Measurements from ENCODE around the gene LY9. TPM values are rescaled to one million over a fixed set of nuclear protein-coding genes. Genes with fewer than 3 reads are reported as not detected.

Gene LY9
- total RNA-seq, 1 experiment from 2014 or later, result 6.9 TPM

- no peak overlapping the region for H2AFZ ChIP-seq
- no peak overlapping the region for H3K27ac ChIP-seq
- ChIA-PET CTCF (interaction anchor here (0.5 to 1.9 kb wide), 4 partner anchors 10 to 115 kb away, joined by 3 to 5 read pairs (median 4); no protein-coding TSS in a partner anchor), POLR2A (ENCODE audit: unreplicated experiment) (no interaction called here)
- H3K27me3 ChIP-seq (ENCODE audit: insufficient read depth, low read depth), result no peaks in the 10 kb centered on the region
- peaks cover 4% of the 10 kb centered on the region; the same call in 1 of the 2 replicates for H3K4me1 ChIP-seq (replicated peaks; ENCODE audit: insufficient read depth)
- DNase-seq, result no peak
- no TSS peak for BruUV-seq (replicated peaks)
- no peaks in the 10 kb centered on the region for H3K9me3 ChIP-seq (ENCODE audit: insufficient read depth, low read depth)
- H3K4me2 ChIP-seq, result no peak overlapping the region
- TF ChIP-seq EZH2 (IDR thresholded peaks at IDR 0.05; ENCODE audit: low read depth) (no peak), CTCF (conservative IDR thresholded peaks at IDR 0.05) (no peak)
- intact Hi-C loops (cut with micrococcal nuclease; ENCODE audit: unreplicated experiment), result loop anchor here (5.0 kb wide), 1 partner anchor 154 kb away; no protein-coding TSS in a partner anchor
- H3K9me2 ChIP-seq (ENCODE audit: insufficient read depth), result no peaks in the 10 kb centered on the region
- no peak overlapping the region for H3K4me3 ChIP-seq
- no peaks in the 10 kb centered on the region for H3K36me3 ChIP-seq (ENCODE audit: low read depth)
- H3F3A ChIP-seq (ENCODE audit: insufficient read depth, low read depth), result peaks cover 4% of the 10 kb centered on the region; the same call in 1 of the 2 replicates
- H3K79me2 ChIP-seq (ENCODE audit: low read depth), result no peaks in the 10 kb centered on the region
- H4K20me1 ChIP-seq (ENCODE audit: insufficient read depth), result no peaks in the 10 kb centered on the region
Measured at GRCh38 chr1:160836561-160836960, 40.6 kb downstream of the LY9 start.

DNA sequence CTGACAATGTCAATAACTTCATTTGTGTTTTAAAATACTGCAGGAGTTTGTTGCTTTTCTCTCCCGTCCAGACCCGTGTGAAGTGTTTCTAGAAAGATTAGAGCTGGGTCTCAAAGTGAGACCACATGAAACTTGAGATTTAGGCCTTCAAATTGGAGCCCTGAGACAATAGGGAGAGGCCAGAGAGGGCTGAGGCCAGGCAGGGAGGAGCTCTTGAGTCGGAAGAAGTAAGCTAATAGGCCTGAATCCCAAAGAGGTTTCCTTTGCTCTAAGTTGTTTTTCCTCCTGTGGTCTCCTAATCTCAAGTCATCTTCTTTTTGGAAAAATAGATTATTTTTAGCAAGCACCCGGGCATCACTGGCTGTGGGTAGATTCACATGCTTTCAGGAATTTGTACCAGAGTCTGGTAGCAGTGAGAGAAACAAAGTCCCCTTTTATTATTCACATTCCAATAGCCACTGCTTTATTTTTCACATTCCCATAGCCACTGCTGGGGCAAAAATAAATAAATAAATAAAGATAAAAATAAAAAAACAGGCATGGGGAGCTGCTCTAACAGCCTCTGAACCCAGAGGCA lies 41.1 kb downstream of the LY9 start:
- no peaks in the 10 kb centered on the region for H3K79me2 ChIP-seq (ENCODE audit: low read depth)
- H3K36me3 ChIP-seq (ENCODE audit: low read depth), result no peaks in the 10 kb centered on the region
- H3K4me1 ChIP-seq (replicated peaks; ENCODE audit: insufficient read depth), result peaks cover 4% of the 10 kb centered on the region; the same call in 1 of the 2 replicates
- DNase-seq, result no peak
- no peaks in the 10 kb centered on the region for H3K27me3 ChIP-seq (ENCODE audit: insufficient read depth, low read depth)
- no peak for TF ChIP-seq EZH2 (IDR thresholded peaks at IDR 0.05; ENCODE audit: low read depth)
- TF ChIP-seq CTCF (conservative IDR thresholded peaks at IDR 0.05), result no peak
- H3K9me2 ChIP-seq (ENCODE audit: insufficient read depth), result no peaks in the 10 kb centered on the region
- H2AFZ ChIP-seq, result no peak overlapping the region
- intact Hi-C loops (cut with micrococcal nuclease; ENCODE audit: unreplicated experiment), result loop anchor here (5.0 kb wide), 1 partner anchor 155 kb away; no protein-coding TSS in a partner anchor
- H3F3A ChIP-seq (ENCODE audit: insufficient read depth, low read depth), result peaks cover 4% of the 10 kb centered on the region; the same call in 1 of the 2 replicates
- no peak overlapping the region for H3K27ac ChIP-seq
- POLR2A ChIA-PET (ENCODE audit: unreplicated experiment), result interaction anchor here (0.5 kb wide), 1 partner anchor 88 kb away, joined by 3 read pairs; no protein-coding TSS in a partner anchor
- H3K4me3 ChIP-seq, result no peak overlapping the region
- no peak overlapping the region for H3K4me2 ChIP-seq
- BruUV-seq (replicated peaks), result no TSS peak
- H4K20me1 ChIP-seq (ENCODE audit: insufficient read depth), result no peaks in the 10 kb centered on the region
- no peaks in the 10 kb centered on the region for H3K9me3 ChIP-seq (ENCODE audit: insufficient read depth, low read depth)
- CTCF ChIA-PET, result interaction anchor here (0.5 to 1.9 kb wide), 3 partner anchors 10 to 114 kb away, joined by 3 to 5 read pairs (median 4); no protein-coding TSS in a partner anchor

GRCh38 chr1:160837558-160838205 lies 41.7 kb downstream of the LY9 start:
- BruUV-seq (replicated peaks), result no TSS peak
- Histone ChIP-seq H3K27me3 (ENCODE audit: insufficient read depth, low read depth) (no peaks in the 10 kb centered on the region), H3K4me1 (replicated peaks; ENCODE audit: insufficient read depth) (peaks cover 4% of the 10 kb centered on the region; the same call in 1 of the 2 replicates), H3K9me2 (ENCODE audit: insufficient read depth) (no peaks in the 10 kb centered on the region), H3K4me2 (peak overlapping the region; percentile 32; the same call in 1 of the 2 replicates), H2AFZ (no peak overlapping the region), H3K79me2 (ENCODE audit: low read depth) (no peaks in the 10 kb centered on the region), H3F3A (ENCODE audit: insufficient read depth, low read depth) (peaks cover 4% of the 10 kb centered on the region; the same call in 1 of the 2 replicates), H3K27ac (no peak overlapping the region), H3K4me3 (no peak overlapping the region), H3K9me3 (ENCODE audit: insufficient read depth, low read depth) (no peaks in the 10 kb centered on the region), H3K36me3 (ENCODE audit: low read depth) (no peaks in the 10 kb centered on the region), H4K20me1 (ENCODE audit: insufficient read depth) (no peaks in the 10 kb centered on the region)
- ChIA-PET POLR2A (ENCODE audit: unreplicated experiment) (interaction anchor here (0.5 kb wide), 1 partner anchor 89 kb away, joined by 3 read pairs; no protein-coding TSS in a partner anchor), CTCF (interaction anchor here (0.9 to 1.9 kb wide), 2 partner anchors 11 to 114 kb away, joined by 3 to 5 read pairs; no protein-coding TSS in a partner anchor)
- peak; percentile 46 to 74 for DNase-seq
- TF ChIP-seq EZH2 (IDR thresholded peaks at IDR 0.05; ENCODE audit: low read depth) (no peak), CTCF (conservative IDR thresholded peaks at IDR 0.05) (no peak)
- intact Hi-C loops (cut with micrococcal nuclease; ENCODE audit: unreplicated experiment), result loop anchor here (5.0 kb wide), 1 partner anchor 155 kb away; no protein-coding TSS in a partner anchor
